CD14-positive monocyte (primary cell): ENCODE results near the gene TMEM79. TPM values are rescaled to one million over a fixed set of nuclear protein-coding genes. Genes with fewer than 3 reads are reported as not detected.

Source experiments
- DNase-seq, 3 donors: peaks; one replicate each; pipeline ENCODE4 v3.0.0-alpha.2; 2011 to 2022
- H2AFZ ChIP-seq: 2 replicates; pipeline ENCODE4 v1.6.0; 2012; ENCODE audit warnings: mild to moderate bottlenecking, low read depth, low read length, inconsistent platforms; ENCODE audit not compliant: insufficient read depth, poor library complexity, severe bottlenecking
- H3K27ac ChIP-seq, 2 donors: 1 replicate in 1 of 2; 2 replicates in 1 of 2; pipeline ENCODE4 v1.5.1; 2012 to 2013; ENCODE audit warnings: low read length in 2 of 2, control low read depth in 1 of 2, inconsistent platforms in 1 of 2, low read depth in 1 of 2, mild to moderate bottlenecking in 1 of 2
- H3K27me3 ChIP-seq, 2 donors: one replicate each; pipeline versions ENCODE4 v1.6.0 to v1.6.1; 2011 to 2013; ENCODE audit warnings: low read length in 2 of 2; ENCODE audit not compliant: control insufficient read depth in 2 of 2, insufficient read depth in 2 of 2
- H3K36me3 ChIP-seq, 2 donors: replicated peaks in 1 of 2; 1 replicate in 1 of 2; 2 replicates in 1 of 2; pipeline versions ENCODE4 v1.5.1 to v1.6.1; 2012 to 2013; ENCODE audit warnings: low read length in 2 of 2, control low read depth in 1 of 2, inconsistent platforms in 1 of 2, mild to moderate bottlenecking in 1 of 2; ENCODE audit not compliant: insufficient read depth in 2 of 2, control insufficient read depth in 1 of 2
- H3K4me1 ChIP-seq, 2 donors: 1 replicate in 1 of 2; 2 replicates in 1 of 2; pipeline versions ENCODE4 v1.5.1 to v1.6.1; 2012 to 2013; ENCODE audit warnings: low read length in 2 of 2, control low read depth in 1 of 2, inconsistent platforms in 1 of 2, mild to moderate bottlenecking in 1 of 2, moderate library complexity in 1 of 2; ENCODE audit not compliant: insufficient read depth in 2 of 2, control insufficient read depth in 1 of 2
- H3K4me2 ChIP-seq: replicated peaks from 2 replicates; pipeline ENCODE3; 2012; ENCODE audit warnings: low read length, moderate library complexity, mild to moderate bottlenecking; ENCODE audit not compliant: poor library complexity, severe bottlenecking; ENCODE audit errors: extremely low read depth
- H3K4me3 ChIP-seq, 3 experiments: fragments of 200-600 bp in 1 of 3; sonication (generic) in 1 of 3; replicated peaks in 1 of 3; 1 replicate in 2 of 3; 2 replicates in 1 of 3; pipeline ENCODE4 v1.5.1; 2011 to 2013; ENCODE audit warnings: low read length in 3 of 3, mild to moderate bottlenecking in 3 of 3, control low read depth in 2 of 3, low read depth in 2 of 3, inconsistent platforms in 1 of 3, moderate library complexity in 1 of 3
- H3K79me2 ChIP-seq: 2 replicates; pipeline ENCODE4 v1.6.0; 2012; ENCODE audit warnings: mild to moderate bottlenecking, control low read depth, inconsistent platforms, low read length, moderate library complexity; ENCODE audit not compliant: insufficient read depth
- H3K9ac ChIP-seq: 2 replicates; pipeline ENCODE4 v1.6.0; 2017; ENCODE audit warnings: low read length, mild to moderate bottlenecking; ENCODE audit not compliant: insufficient read depth, poor library complexity, severe bottlenecking
- H3K9me3 ChIP-seq, 2 donors: replicated peaks in 1 of 2; 1 replicate in 1 of 2; 2 replicates in 1 of 2; pipeline versions ENCODE4 v1.5.1 to v1.6.1; 2012 to 2013; ENCODE audit warnings: low read length in 2 of 2, control low read depth in 1 of 2; ENCODE audit not compliant: control insufficient read depth in 1 of 2, insufficient read depth in 1 of 2
- H4K20me1 ChIP-seq: 2 replicates; pipeline ENCODE4 v1.6.0; 2012; ENCODE audit warnings: mild to moderate bottlenecking, low read length, control low read depth, moderate library complexity; ENCODE audit not compliant: insufficient read depth
- H3K27ac Mint-ChIP-seq, 7 donors: one replicate each; pipeline ENCODE4 v1.8.0; 2020; ENCODE audit warnings: mild to moderate bottlenecking in 7 of 7, mixed read lengths in 7 of 7, moderate library complexity in 6 of 7, inconsistent platforms in 2 of 7
- H3K27me3 Mint-ChIP-seq, 3 donors: one replicate each; pipeline ENCODE4 v1.8.0; 2021 to 2022; ENCODE audit warnings: low read depth in 3 of 3, mild to moderate bottlenecking in 3 of 3, mixed read lengths in 3 of 3, moderate library complexity in 3 of 3, inconsistent platforms in 1 of 3
- H3K36me3 Mint-ChIP-seq, 2 donors: one replicate each; pipeline ENCODE4 v1.8.0; 2020; ENCODE audit warnings: mixed read lengths in 2 of 2, inconsistent platforms in 1 of 2, mild to moderate bottlenecking in 1 of 2
- H3K4me1 Mint-ChIP-seq: one replicate; pipeline ENCODE4 v1.8.0; 2020; ENCODE audit warnings: mild to moderate bottlenecking, mixed read lengths
- H3K4me3 Mint-ChIP-seq, 2 donors: one replicate each; pipeline ENCODE4 v1.8.0; 2020; ENCODE audit warnings: mild to moderate bottlenecking in 2 of 2, mixed read lengths in 2 of 2, moderate library complexity in 1 of 2
- H3K9me3 Mint-ChIP-seq, 7 donors: one replicate each; pipeline ENCODE4 v1.8.0; 2020 to 2022; ENCODE audit warnings: mixed read lengths in 7 of 7, mild to moderate bottlenecking in 6 of 7, moderate library complexity in 6 of 7, inconsistent platforms in 2 of 7
- WGBS: methylation state at CpG from one replicate; pipeline ENCODE4 v1.1.5; 2013; ENCODE audit warnings: missing lambda C conversion rate; ENCODE audit not compliant: insufficient coverage; 5-methylcytosine and 5-hydroxymethylcytosine counted together
- intact Hi-C, 2 donors: fragments of 100-400 bp; cut with micrococcal nuclease; formaldehyde crosslinking; loops; one replicate each; pipeline versions ENCODE4 v1.15.0 to v1.15.1; 2023
- polyA plus RNA-seq, 3 donors: library from polyadenylated mRNA; depleted of rRNA in 1 of 3; unstranded in 2 of 3; stranded (reverse) in 1 of 3; fragments of 300-500 nt in 2 of 3; fragments of >200 nt in 1 of 3; fragmentation: Illumina TruSeq in 2 of 3; gene quantifications; 1 replicate in 2 of 3; 2 replicates in 1 of 3; pipeline ENCODE4 v1.2.3, GENCODE V29; 2012 to 2021
- TF ChIP-seq, protein P1 (sequence below): fragments of 200-600 bp; IDR thresholded peaks from one replicate; pipeline ENCODE4 v1.8.0; 2022; ENCODE audit warnings: antibody characterized with exemption, mild to moderate bottlenecking

TMEM79 gene
- polyA plus RNA-seq, 3 donors: 1.2 to 12.0 (median 1.4) TPM

DNA sequence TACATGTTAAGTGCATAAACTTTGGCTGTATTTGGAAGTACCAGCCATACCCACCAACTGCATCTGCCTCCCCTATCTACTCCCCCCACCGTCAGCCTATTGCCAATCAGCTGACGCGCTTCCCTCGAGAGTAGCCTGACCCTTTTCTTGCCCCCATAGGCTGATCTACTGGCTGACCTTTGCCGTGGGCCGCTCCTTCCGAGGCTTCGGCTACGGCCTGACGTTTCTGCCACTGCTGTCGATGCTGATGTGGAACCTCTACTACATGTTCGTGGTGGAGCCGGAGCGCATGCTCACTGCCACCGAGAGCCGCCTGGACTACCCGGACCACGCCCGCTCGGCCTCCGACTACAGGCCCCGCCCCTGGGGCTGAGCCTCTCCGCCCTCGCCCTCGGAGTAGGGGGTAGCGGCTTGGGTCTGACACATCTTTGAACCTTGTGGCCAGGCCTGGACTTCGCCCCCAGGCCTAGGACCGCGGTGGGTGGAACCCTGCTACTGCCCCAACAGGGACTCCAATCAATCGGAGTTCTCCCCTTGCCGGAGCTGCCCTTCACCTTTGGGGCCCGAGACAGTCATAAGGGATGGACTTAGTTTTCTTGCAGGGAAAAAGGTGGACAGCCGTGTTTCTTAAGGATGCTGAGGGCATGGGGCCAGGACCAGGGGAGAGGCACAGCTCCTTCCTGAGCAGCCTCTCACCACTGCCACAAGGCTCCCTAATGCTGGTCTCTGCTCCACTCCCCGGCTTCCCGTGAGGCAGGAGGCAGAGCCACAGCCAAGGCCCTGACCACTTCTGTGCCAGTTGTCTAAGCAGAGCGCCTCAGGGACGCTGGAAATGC is 7.3 kb downstream of the TMEM79 start:
- Mint-ChIP-seq H3K9me3 (peaks cover 0 to 1% (median 0%) of the 10 kb centered on the region in 7 donors), H3K27me3 (peaks cover 0 to 2% (median 0%) of the 10 kb centered on the region in 3 donors), H3K27ac (peak overlapping the region; percentile 41 to 95 (median 76)), H3K4me1 (peaks cover 44% of the 10 kb centered on the region), H3K4me3 (peak overlapping the region; percentile 80 to 93), H3K36me3 (peaks cover 32 to 43% of the 10 kb centered on the region in 2 donors)
- Histone ChIP-seq H2AFZ (peak overlapping the region; percentile 86), H3K9ac (peak overlapping the region; percentile 49), H3K36me3 (peaks cover 12 to 36% of the 10 kb centered on the region in 2 donors), H4K20me1 (peaks cover 6% of the 10 kb centered on the region), H3K4me3 (peak overlapping the region; percentile 2 to 68 (median 28)), H3K4me2 (peak overlapping the region; percentile 80), H3K27ac (peak overlapping the region; percentile 57 to 58), H3K27me3 (no peaks in the 10 kb centered on the region), H3K79me2 (peaks cover 6% of the 10 kb centered on the region), H3K4me1 (peaks cover 29 to 31% of the 10 kb centered on the region in 2 donors), H3K9me3 (no peaks in the 10 kb centered on the region)
- 19% methylated on average over 31 of the region's 37 CpGs for WGBS
- TF ChIP-seq, protein P1, sequence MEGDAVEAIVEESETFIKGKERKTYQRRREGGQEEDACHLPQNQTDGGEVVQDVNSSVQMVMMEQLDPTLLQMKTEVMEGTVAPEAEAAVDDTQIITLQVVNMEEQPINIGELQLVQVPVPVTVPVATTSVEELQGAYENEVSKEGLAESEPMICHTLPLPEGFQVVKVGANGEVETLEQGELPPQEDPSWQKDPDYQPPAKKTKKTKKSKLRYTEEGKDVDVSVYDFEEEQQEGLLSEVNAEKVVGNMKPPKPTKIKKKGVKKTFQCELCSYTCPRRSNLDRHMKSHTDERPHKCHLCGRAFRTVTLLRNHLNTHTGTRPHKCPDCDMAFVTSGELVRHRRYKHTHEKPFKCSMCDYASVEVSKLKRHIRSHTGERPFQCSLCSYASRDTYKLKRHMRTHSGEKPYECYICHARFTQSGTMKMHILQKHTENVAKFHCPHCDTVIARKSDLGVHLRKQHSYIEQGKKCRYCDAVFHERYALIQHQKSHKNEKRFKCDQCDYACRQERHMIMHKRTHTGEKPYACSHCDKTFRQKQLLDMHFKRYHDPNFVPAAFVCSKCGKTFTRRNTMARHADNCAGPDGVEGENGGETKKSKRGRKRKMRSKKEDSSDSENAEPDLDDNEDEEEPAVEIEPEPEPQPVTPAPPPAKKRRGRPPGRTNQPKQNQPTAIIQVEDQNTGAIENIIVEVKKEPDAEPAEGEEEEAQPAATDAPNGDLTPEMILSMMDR: no peak
- intact Hi-C loops: no loop called here
- DNase-seq: peak; percentile 65 to 75 (median 74)

GRCh38 chr1:156293098-156293434 is 8.9 kb downstream of the TMEM79 start:
- H3K79me2 ChIP-seq: peaks cover 6% of the 10 kb centered on the region
- peaks cover 32 to 33% of the 10 kb centered on the region in 2 donors for H3K36me3 Mint-ChIP-seq
- no peaks in the 10 kb centered on the region for H3K27me3 ChIP-seq
- WGBS: 100% methylated on average over 6 of the region's 8 CpGs
- peak overlapping the region in 1 of 7 donors; percentile 72 for H3K27ac Mint-ChIP-seq
- no peak for DNase-seq
- no peak overlapping the region for H3K4me3 Mint-ChIP-seq
- TF ChIP-seq, protein P1: no peak
- peaks cover 12 to 35% of the 10 kb centered on the region in 2 donors for H3K36me3 ChIP-seq
- H3K4me1 Mint-ChIP-seq: peaks cover 44% of the 10 kb centered on the region
- no peak overlapping the region for H2AFZ ChIP-seq
- H3K27ac ChIP-seq: no peak overlapping the region
- H3K27me3 Mint-ChIP-seq: peaks cover 0 to 2% (median 0%) of the 10 kb centered on the region in 3 donors
- peaks cover 0 to 3% (median 0%) of the 10 kb centered on the region in 7 donors for H3K9me3 Mint-ChIP-seq
- intact Hi-C loops: no loop called here
- H3K4me3 ChIP-seq: no peak overlapping the region
- no peak overlapping the region for H3K4me2 ChIP-seq
- H3K9me3 ChIP-seq: no peaks in the 10 kb centered on the region
- H3K9ac ChIP-seq: no peak overlapping the region
- H4K20me1 ChIP-seq: peaks cover 6% of the 10 kb centered on the region
- peaks cover 29 to 31% of the 10 kb centered on the region in 2 donors for H3K4me1 ChIP-seq
